Neural cell (in vitro differentiated cells): ENCODE data around the gene DAP. TPM values are rescaled to one million over a fixed set of nuclear protein-coding genes. Genes with fewer than 3 reads are reported as not detected.

Experiments used
- H2AFZ ChIP-seq: fragments of 200-600, 300-800 bp; sonication (generic), shearing (Covaris generic); 2 replicates; pipeline ENCODE4 v1.6.0; 2014; ENCODE audit warnings: low read depth, mild to moderate bottlenecking, antibody characterized with exemption, low read length, moderate library complexity
- H3F3A ChIP-seq: fragments of 200-600 bp; shearing (Covaris generic); 2 replicates; pipeline ENCODE4 v1.6.1; 2016; ENCODE audit warnings: mild to moderate bottlenecking, moderate library complexity, mixed read lengths, antibody characterized with exemption, low read length; ENCODE audit not compliant: insufficient read depth, poor library complexity, severe bottlenecking
- H3K27ac ChIP-seq: fragments of 200-600, 300-800 bp; sonication (generic), shearing (Covaris generic); 2 replicates; pipeline ENCODE4 v1.5.1; 2014; ENCODE audit warnings: mild to moderate bottlenecking, low read length, moderate library complexity
- H3K27me3 ChIP-seq: fragments of 300-800, 200-600 bp; sonication (generic), shearing (Covaris generic); 2 replicates; pipeline ENCODE4 v1.6.0; 2014; ENCODE audit warnings: mild to moderate bottlenecking, low read depth, low read length, moderate library complexity; ENCODE audit not compliant: insufficient read depth
- H3K36me3 ChIP-seq: fragments of 300-800, 200-600 bp; sonication (generic), shearing (Covaris generic); 2 replicates; pipeline ENCODE4 v1.5.1; 2014; ENCODE audit warnings: mild to moderate bottlenecking, antibody characterized with exemption, low read length, moderate library complexity; ENCODE audit not compliant: insufficient read depth
- H3K4me2 ChIP-seq: fragments of 300-800, 200-600 bp; sonication (generic), shearing (Covaris generic); 2 replicates; pipeline ENCODE4 v1.6.0; 2014; ENCODE audit warnings: mild to moderate bottlenecking, low read length
- H3K4me3 ChIP-seq: fragments of 300-800, 200-600 bp; sonication (generic), shearing (Covaris generic); 2 replicates; pipeline ENCODE4 v1.5.1; 2014; ENCODE audit warnings: mild to moderate bottlenecking, low read length, moderate library complexity
- H3K79me2 ChIP-seq: fragments of 200-600 bp; shearing (Covaris generic); replicated peaks from 2 replicates; pipeline ENCODE4 v1.6.0; 2014; ENCODE audit warnings: mild to moderate bottlenecking, low read length, moderate library complexity; ENCODE audit not compliant: insufficient read depth
- H3K9ac ChIP-seq: fragments of 300-800, 200-600 bp; sonication (generic), shearing (Covaris generic); 2 replicates; pipeline ENCODE4 v1.6.1; 2016; ENCODE audit warnings: mild to moderate bottlenecking, low read length, mixed read lengths
- H3K9me2 ChIP-seq: fragments of 200-600 bp; shearing (Covaris generic); 2 replicates; pipeline ENCODE4 v1.6.1; 2016; ENCODE audit warnings: mild to moderate bottlenecking, low read length, mixed read lengths; ENCODE audit not compliant: insufficient read depth
- H3K9me3 ChIP-seq: fragments of 200-600, 300-800 bp; sonication (generic), shearing (Covaris generic); 2 replicates; pipeline ENCODE4 v1.6.1; 2016; ENCODE audit warnings: mild to moderate bottlenecking, mixed run types, low read length, moderate library complexity, mixed read lengths
- H4K20me1 ChIP-seq: fragments of 200-600 bp; shearing (Covaris generic); 2 replicates; pipeline ENCODE4 v1.6.1; 2016; ENCODE audit warnings: mild to moderate bottlenecking, mixed run types; ENCODE audit not compliant: insufficient read depth
- CTCF ChIP-seq: fragments of 450-650 bp; IDR thresholded peaks from 2 replicates; pipeline ENCODE4 v1.5.1; 2014; ENCODE audit warnings: antibody characterized with exemption, mild to moderate bottlenecking, moderate library complexity; ENCODE audit not compliant: poor library complexity, severe bottlenecking
- EP300 ChIP-seq: fragments of 450-650 bp; conservative IDR thresholded peaks from 2 replicates; pipeline ENCODE4 v1.6.1; 2014; ENCODE audit warnings: antibody characterized with exemption, mild to moderate bottlenecking, moderate library complexity; ENCODE audit not compliant: poor library complexity, severe bottlenecking
- EZH2 ChIP-seq: fragments of 200-600, 300-800 bp; shearing (Covaris generic), sonication (generic); IDR thresholded peaks from 2 replicates; pipeline ENCODE4 v1.6.1; 2014; ENCODE audit warnings: antibody characterized with exemption, low read length, borderline replicate concordance, mild to moderate bottlenecking; ENCODE audit not compliant: insufficient read depth, poor library complexity, severe bottlenecking
- MXI1 ChIP-seq: fragments of 450-650 bp; conservative IDR thresholded peaks from 2 replicates; pipeline ENCODE4 v1.6.1; 2014; ENCODE audit warnings: antibody characterized with exemption, mild to moderate bottlenecking; ENCODE audit not compliant: poor library complexity, severe bottlenecking
- POLR2AphosphoS5 ChIP-seq: IDR thresholded peaks from 2 replicates; pipeline ENCODE4 v1.6.1; 2012
- RAD21 ChIP-seq: fragments of 450-650 bp; conservative IDR thresholded peaks from 2 replicates; pipeline ENCODE4 v1.6.1; 2014; ENCODE audit warnings: antibody characterized with exemption, mild to moderate bottlenecking, moderate library complexity
- REST ChIP-seq: IDR thresholded peaks from 2 replicates; pipeline ENCODE4 v1.6.1; 2012; ENCODE audit warnings: borderline replicate concordance
- SMC3 ChIP-seq: fragments of 450-650 bp; conservative IDR thresholded peaks from 2 replicates; pipeline ENCODE4 v1.6.1; 2014; ENCODE audit warnings: antibody characterized with exemption, mild to moderate bottlenecking, moderate library complexity; ENCODE audit not compliant: poor library complexity
- TAF1 ChIP-seq: IDR thresholded peaks from 2 replicates; pipeline ENCODE4 v1.6.1; 2012; ENCODE audit warnings: low read depth
- polyA plus RNA-seq: library from polyadenylated mRNA; depleted of rRNA; stranded (reverse); fragments of >200 nt; gene quantifications from 2 replicates; pipeline ENCODE4 v1.2.3, GENCODE V29; 2014

DAP gene
- polyA plus RNA-seq, 1 donor from 2014 or later = 9.3 TPM

GRCh38 chr5:10747678-10748622 is 13.1 kb downstream of the DAP start:
- no peaks in the 10 kb centered on the region for H3K27me3 ChIP-seq
- H3K4me3 ChIP-seq = no peak overlapping the region
- H3K9me3 ChIP-seq = no peaks in the 10 kb centered on the region
- H3K36me3 ChIP-seq = no peaks in the 10 kb centered on the region
- H3K4me2 ChIP-seq = no peak overlapping the region
- no peaks in the 10 kb centered on the region for H3K9me2 ChIP-seq
- no peak overlapping the region for H3K27ac ChIP-seq
- TF ChIP-seq TAF1 (no peak), POLR2AphosphoS5 (no peak), RAD21 (no peak), MXI1 (no peak), EP300 (no peak), EZH2 (no peak), CTCF (no peak), SMC3 (no peak), REST (no peak)
- H3F3A ChIP-seq = no peaks in the 10 kb centered on the region
- H3K9ac ChIP-seq = no peak overlapping the region
- H3K79me2 ChIP-seq = no peaks in the 10 kb centered on the region
- no peak overlapping the region for H2AFZ ChIP-seq
- no peaks in the 10 kb centered on the region for H4K20me1 ChIP-seq

DNA sequence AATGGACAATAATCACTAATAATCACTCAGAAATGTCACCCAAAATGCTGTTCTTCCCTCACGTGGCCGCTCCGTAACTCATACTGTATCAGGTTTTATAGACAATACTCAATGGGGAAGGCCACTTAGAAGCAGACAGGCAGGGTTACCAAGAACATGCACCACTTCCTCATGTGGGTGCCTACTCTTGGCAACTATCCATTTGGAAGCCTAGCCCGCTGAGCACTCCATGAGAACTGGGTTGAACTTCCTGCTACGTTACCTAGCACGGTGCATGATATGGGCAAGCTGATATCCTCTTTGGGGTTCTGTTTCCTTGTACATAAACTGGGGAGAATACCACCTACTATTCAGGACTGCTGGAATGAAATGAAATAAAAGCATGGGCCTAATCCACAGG is 14.3 kb downstream of the DAP start:
- Histone ChIP-seq H3K9ac (no peak overlapping the region), H3F3A (no peaks in the 10 kb centered on the region), H3K9me3 (no peaks in the 10 kb centered on the region)

More for the DNA sequence above, 14.3 kb downstream of the DAP start:
- Histone ChIP-seq H3K4me2 (no peak overlapping the region), H3K27me3 (no peaks in the 10 kb centered on the region), H3K27ac (no peak overlapping the region), H3K79me2 (no peaks in the 10 kb centered on the region), H2AFZ (no peak overlapping the region), H3K4me3 (no peak overlapping the region), H4K20me1 (no peaks in the 10 kb centered on the region), H3K36me3 (no peaks in the 10 kb centered on the region), H3K9me2 (no peaks in the 10 kb centered on the region)
- TF ChIP-seq SMC3 (no peak), RAD21 (no peak), POLR2AphosphoS5 (no peak), REST (no peak), EZH2 (no peak), TAF1 (no peak), EP300 (no peak), CTCF (no peak), MXI1 (no peak)
